Stimulated activated memory B cell treated with anti-CD40 and anti-IgM and Interleukin-4, amounts not matched to agents 10 μg/mL and 1 μg/mL and 100 μg/mL, for 72 hours (primary cell): ENCODE measurements around the gene DNAJC5.
"Not testable (repeated sequence)": the region's sequence is repeated elsewhere in the genome, so short reads cannot be mapped to it uniquely, and the experiment has no call there.

ENCODE experiments used
- ATAC-seq: fragments of 150-1000 bp; cut with Tn5 transposase; 2 replicates; pipeline ENCODE4 v1.10.0; 2021
- H3K27ac Mint-ChIP-seq: one replicate; pipeline ENCODE4 v1.8.0; 2022; ENCODE audit warnings: mild to moderate bottlenecking, mixed read lengths
- H3K27me3 Mint-ChIP-seq: one replicate; pipeline ENCODE4 v1.8.0; 2022; ENCODE audit warnings: mixed read lengths
- H3K36me3 Mint-ChIP-seq: one replicate; pipeline ENCODE4 v1.8.0; 2022; ENCODE audit warnings: mixed read lengths
- H3K4me1 Mint-ChIP-seq: one replicate; pipeline ENCODE4 v1.8.0; 2022; ENCODE audit warnings: mixed read lengths
- H3K4me3 Mint-ChIP-seq: one replicate; pipeline ENCODE4 v1.8.0; 2022; ENCODE audit warnings: mild to moderate bottlenecking, moderate library complexity, mixed read lengths
- H3K9me3 Mint-ChIP-seq: one replicate; pipeline ENCODE4 v1.8.0; 2022; ENCODE audit warnings: mixed read lengths

Gene DNAJC5

GRCh38 chr20:63957004-63957689 lies 62.2 kb downstream of the DNAJC5 start:
- H3K4me3 Mint-ChIP-seq: peak overlapping the region; percentile 87
- no peaks in the 10 kb centered on the region for H3K27me3 Mint-ChIP-seq
- peak; percentile 40 for ATAC-seq
- H3K4me1 Mint-ChIP-seq: peaks cover 55% of the 10 kb centered on the region
- no peaks in the 10 kb centered on the region for H3K9me3 Mint-ChIP-seq
- H3K27ac Mint-ChIP-seq: peak overlapping the region; percentile 87
- peaks cover 16% of the 10 kb centered on the region for H3K36me3 Mint-ChIP-seq

DNA sequence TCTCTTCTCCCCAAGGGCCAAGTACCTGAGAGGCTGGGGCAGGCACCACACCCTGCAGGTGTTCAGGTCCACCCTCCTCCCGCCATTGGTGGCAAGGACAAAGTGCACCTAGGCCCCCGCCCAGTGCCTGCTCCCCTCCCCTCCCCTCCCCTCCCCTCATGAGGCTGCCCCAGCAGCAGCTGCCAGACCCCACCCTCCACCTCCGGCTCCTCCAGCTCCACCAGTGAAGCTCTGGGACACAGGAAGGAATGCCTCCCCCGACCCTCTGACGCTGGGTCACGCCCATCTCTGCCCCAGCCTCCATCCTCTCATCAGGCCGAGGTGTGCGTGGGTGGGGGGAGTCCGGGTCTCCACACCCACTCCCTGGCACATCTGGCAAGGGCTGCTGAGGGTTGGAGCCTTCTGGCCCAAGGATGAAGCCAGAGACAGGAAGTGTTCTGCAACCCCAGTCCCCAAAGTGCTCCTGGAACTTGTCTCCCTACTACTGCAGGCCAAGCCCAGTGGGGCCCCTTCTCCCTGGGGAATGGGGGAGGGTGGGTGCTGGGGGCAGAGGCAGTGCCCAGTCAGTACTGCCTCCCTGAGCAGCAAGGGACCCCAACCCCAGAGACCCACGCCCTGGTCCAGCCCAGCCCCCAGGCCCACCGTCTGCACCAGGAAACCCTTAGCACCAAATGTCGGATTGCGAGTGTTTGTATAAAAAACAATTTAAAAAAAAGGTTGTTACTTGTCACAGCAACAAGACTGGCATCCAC lies 62.9 kb downstream of the DNAJC5 start:
- peak overlapping the region; percentile 87 for H3K4me3 Mint-ChIP-seq
- H3K27ac Mint-ChIP-seq: peak overlapping the region; percentile 87
- peaks cover 23% of the 10 kb centered on the region for H3K36me3 Mint-ChIP-seq

DNA sequence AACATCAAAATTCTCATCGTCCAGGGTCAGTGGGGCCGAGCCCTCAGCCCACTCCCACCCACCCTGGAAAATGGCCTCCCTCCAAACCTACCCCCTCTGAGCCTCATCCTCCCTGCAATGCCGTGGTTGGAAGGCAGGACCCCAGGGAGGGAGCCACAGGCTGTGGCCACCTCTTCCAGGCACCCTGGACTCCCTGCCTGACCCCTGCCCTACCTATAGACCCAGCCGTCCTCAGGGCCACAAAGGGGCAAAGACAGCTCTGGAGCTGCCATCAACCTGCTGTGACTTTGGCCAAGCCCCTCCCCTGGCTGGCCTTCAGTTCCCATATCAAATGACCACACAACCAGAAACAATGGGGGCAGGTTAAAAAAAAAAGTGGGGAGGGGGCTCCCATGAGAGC lies 63.5 kb downstream of the DNAJC5 start:
- Mint-ChIP-seq H3K27ac (no peak overlapping the region), H3K36me3 (peaks cover 28% of the 10 kb centered on the region)

More for the DNA sequence above, 62.9 kb downstream of the DNAJC5 start:
- peaks cover 47% of the 10 kb centered on the region for H3K4me1 Mint-ChIP-seq
- ATAC-seq: no peak
- H3K27me3 Mint-ChIP-seq: no peaks in the 10 kb centered on the region
- H3K9me3 Mint-ChIP-seq: no peaks in the 10 kb centered on the region

GRCh38 chr20:63958964-63959698 lies 64.2 kb downstream of the DNAJC5 start:
- ATAC-seq: no peak
- no peak overlapping the region for H3K4me3 Mint-ChIP-seq
- H3K4me1 Mint-ChIP-seq: peaks cover 35% of the 10 kb centered on the region
- no peak overlapping the region for H3K27ac Mint-ChIP-seq
- H3K36me3 Mint-ChIP-seq: peaks cover 35% of the 10 kb centered on the region
- no peaks in the 10 kb centered on the region for H3K27me3 Mint-ChIP-seq
- no peaks in the 10 kb centered on the region for H3K9me3 Mint-ChIP-seq

More for the DNA sequence above, 63.5 kb downstream of the DNAJC5 start:
- Mint-ChIP-seq H3K4me1 (peaks cover 41% of the 10 kb centered on the region), H3K27me3 (no peaks in the 10 kb centered on the region), H3K4me3 (no peak overlapping the region), H3K9me3 (no peaks in the 10 kb centered on the region)
- no peak for ATAC-seq

DNA sequence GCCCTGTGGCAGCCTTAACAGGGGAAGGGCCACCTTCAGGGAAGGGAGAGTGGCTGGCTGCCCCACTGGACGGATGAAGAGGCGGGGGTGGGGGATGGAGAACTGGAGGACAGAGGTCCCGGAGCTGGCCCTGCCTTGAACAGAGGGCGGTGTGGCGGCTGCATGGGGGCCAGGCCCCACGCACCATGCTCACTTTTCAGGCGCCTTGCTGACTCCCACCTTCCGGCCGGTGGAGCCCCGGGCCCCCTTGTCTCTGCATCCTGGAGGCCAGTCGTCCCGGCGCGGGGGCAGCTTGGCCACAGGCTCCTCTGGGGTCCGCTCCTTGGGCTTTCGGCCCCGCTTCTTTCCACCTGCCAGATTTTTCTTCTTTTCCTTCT lies 64.8 kb downstream of the DNAJC5 start:
- peaks cover 40% of the 10 kb centered on the region for H3K36me3 Mint-ChIP-seq
- no peaks in the 10 kb centered on the region for H3K9me3 Mint-ChIP-seq
- H3K4me3 Mint-ChIP-seq: no peak overlapping the region
- no peaks in the 10 kb centered on the region for H3K27me3 Mint-ChIP-seq
- H3K27ac Mint-ChIP-seq: no peak overlapping the region
- no peak for ATAC-seq
- peaks cover 29% of the 10 kb centered on the region for H3K4me1 Mint-ChIP-seq

GRCh38 chr20:63960654-63961621 lies 66.0 kb downstream of the DNAJC5 start:
- not testable (repeated sequence) for H3K4me3 Mint-ChIP-seq, H3K27me3 Mint-ChIP-seq, H3K9me3 Mint-ChIP-seq, ATAC-seq, H3K27ac Mint-ChIP-seq
- peaks cover 43% of the 10 kb centered on the region for H3K36me3 Mint-ChIP-seq
- peaks cover 22% of the 10 kb centered on the region for H3K4me1 Mint-ChIP-seq

GRCh38 chr20:63961664-63962425 lies 66.9 kb downstream of the DNAJC5 start:
- no peak for ATAC-seq
- Mint-ChIP-seq H3K36me3 (peaks cover 46% of the 10 kb centered on the region), H3K27ac (no peak overlapping the region)

GRCh38 chr20:63962426-63963347 lies 67.8 kb downstream of the DNAJC5 start:
- H3K9me3 Mint-ChIP-seq: peaks cover 5% of the 10 kb centered on the region
- no peak overlapping the region for H3K4me3 Mint-ChIP-seq
- no peak for ATAC-seq
- H3K27ac Mint-ChIP-seq: no peak overlapping the region
- peaks cover 46% of the 10 kb centered on the region for H3K36me3 Mint-ChIP-seq
- no peaks in the 10 kb centered on the region for H3K27me3 Mint-ChIP-seq
- H3K4me1 Mint-ChIP-seq: peaks cover 14% of the 10 kb centered on the region

More at GRCh38 chr20:63961664-63962425, 66.9 kb downstream of the DNAJC5 start:
- no peak overlapping the region for H3K4me3 Mint-ChIP-seq
- peaks cover 5% of the 10 kb centered on the region for H3K9me3 Mint-ChIP-seq
- peaks cover 22% of the 10 kb centered on the region for H3K4me1 Mint-ChIP-seq
- H3K27me3 Mint-ChIP-seq: no peaks in the 10 kb centered on the region

GRCh38 chr20:63963348-63963741 lies 68.4 kb downstream of the DNAJC5 start:
- H3K9me3 Mint-ChIP-seq: peaks cover 5% of the 10 kb centered on the region
- no peak overlapping the region for H3K27ac Mint-ChIP-seq
- H3K36me3 Mint-ChIP-seq: peaks cover 46% of the 10 kb centered on the region
- peaks cover 8% of the 10 kb centered on the region for H3K4me1 Mint-ChIP-seq
- no peak overlapping the region for H3K4me3 Mint-ChIP-seq
- ATAC-seq: no peak
- no peaks in the 10 kb centered on the region for H3K27me3 Mint-ChIP-seq

GRCh38 chr20:63963784-63964301 lies 68.9 kb downstream of the DNAJC5 start:
- H3K4me1 Mint-ChIP-seq: peaks cover 8% of the 10 kb centered on the region
- H3K4me3 Mint-ChIP-seq: no peak overlapping the region
- H3K27me3 Mint-ChIP-seq: no peaks in the 10 kb centered on the region
- no peak overlapping the region for H3K27ac Mint-ChIP-seq
- no peak for ATAC-seq
- peaks cover 46% of the 10 kb centered on the region for H3K36me3 Mint-ChIP-seq
- H3K9me3 Mint-ChIP-seq: peaks cover 5% of the 10 kb centered on the region

GRCh38 chr20:63964412-63964811 lies 69.5 kb downstream of the DNAJC5 start:
- H3K9me3 Mint-ChIP-seq: peaks cover 5% of the 10 kb centered on the region
- no peaks in the 10 kb centered on the region for H3K27me3 Mint-ChIP-seq
- H3K36me3 Mint-ChIP-seq: peaks cover 41% of the 10 kb centered on the region
- ATAC-seq: no peak
- no peak overlapping the region for H3K27ac Mint-ChIP-seq
- no peak overlapping the region for H3K4me3 Mint-ChIP-seq
- H3K4me1 Mint-ChIP-seq: peaks cover 9% of the 10 kb centered on the region

DNA sequence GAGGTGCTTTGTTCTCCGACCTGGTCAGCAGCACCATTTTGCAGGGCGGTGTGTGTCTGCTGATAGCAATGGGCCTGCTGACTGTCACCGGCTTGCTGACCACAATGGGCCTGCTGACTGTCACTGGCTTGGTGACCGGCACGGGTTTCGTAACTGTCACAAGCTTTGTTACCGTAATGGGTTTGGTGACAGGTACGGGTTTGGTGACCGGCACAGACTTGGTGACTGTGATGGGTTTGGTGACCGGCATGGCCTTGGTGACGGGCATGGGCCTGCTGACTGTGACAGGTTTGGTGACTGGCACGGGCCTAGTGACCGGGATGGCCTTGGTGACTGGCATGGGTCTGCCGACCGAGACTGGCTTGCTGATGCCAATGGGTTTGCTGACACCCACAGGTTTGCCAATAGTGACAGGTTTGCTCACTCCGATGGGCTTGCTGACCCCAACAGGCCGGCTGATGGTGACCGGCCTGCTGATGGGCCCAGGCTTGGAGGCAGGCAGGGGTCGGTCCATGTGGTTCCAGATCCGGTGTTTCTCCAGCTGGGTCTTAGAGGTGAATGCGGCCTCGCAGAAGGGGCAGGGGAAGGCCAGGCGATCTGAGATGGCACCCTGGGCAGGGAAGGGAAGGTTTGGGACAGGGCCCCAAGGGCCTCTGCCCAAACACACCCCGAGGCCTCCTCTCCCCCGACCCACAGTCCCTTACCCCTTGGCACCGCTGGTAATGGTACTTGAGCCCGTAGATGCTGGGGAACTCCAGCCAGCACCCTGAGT lies 71.4 kb downstream of the DNAJC5 start:
- peaks cover 22% of the 10 kb centered on the region for H3K4me1 Mint-ChIP-seq
- no peak overlapping the region for H3K4me3 Mint-ChIP-seq
- peaks cover 5% of the 10 kb centered on the region for H3K9me3 Mint-ChIP-seq
- no peaks in the 10 kb centered on the region for H3K27me3 Mint-ChIP-seq
- no peak overlapping the region for H3K27ac Mint-ChIP-seq
- H3K36me3 Mint-ChIP-seq: peaks cover 38% of the 10 kb centered on the region
- no peak for ATAC-seq
